SH-SY5Y (cell line): ENCODE measurements around the gene RNASEH2B.

Source experiments
- GATA2 ChIP-seq: IDR thresholded peaks from 2 replicates; pipeline ENCODE4 v1.6.1; 2011; ENCODE audit warnings: mild to moderate bottlenecking, low read depth, low read length
- GATA3 ChIP-seq: IDR thresholded peaks from 2 replicates; pipeline ENCODE4 v1.6.1; 2011; ENCODE audit warnings: low read depth, mild to moderate bottlenecking, low read length, moderate library complexity

The RNASEH2B gene

DNA sequence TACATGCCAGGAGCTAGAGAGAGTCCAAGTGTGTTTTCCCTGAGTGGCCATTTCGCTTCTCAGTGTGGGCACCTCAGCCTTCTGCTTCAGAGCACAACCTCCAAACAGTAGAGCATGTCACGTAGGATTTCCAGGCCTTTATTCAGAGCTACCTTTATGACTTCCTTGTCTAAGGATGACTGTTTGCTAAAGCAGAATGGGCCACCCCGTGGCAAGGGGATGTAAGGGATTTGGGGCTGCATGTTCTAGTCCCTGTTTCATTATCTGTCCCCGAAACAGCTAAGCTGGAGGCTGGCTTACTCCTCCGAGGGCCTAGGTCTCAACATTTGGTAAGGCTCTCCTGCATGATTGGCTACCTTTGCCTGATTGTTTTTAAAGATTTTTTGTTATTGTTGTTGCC lies 6.0 kb downstream of the RNASEH2B start:
- TF ChIP-seq GATA3 (no peak), GATA2 (no peak)

DNA sequence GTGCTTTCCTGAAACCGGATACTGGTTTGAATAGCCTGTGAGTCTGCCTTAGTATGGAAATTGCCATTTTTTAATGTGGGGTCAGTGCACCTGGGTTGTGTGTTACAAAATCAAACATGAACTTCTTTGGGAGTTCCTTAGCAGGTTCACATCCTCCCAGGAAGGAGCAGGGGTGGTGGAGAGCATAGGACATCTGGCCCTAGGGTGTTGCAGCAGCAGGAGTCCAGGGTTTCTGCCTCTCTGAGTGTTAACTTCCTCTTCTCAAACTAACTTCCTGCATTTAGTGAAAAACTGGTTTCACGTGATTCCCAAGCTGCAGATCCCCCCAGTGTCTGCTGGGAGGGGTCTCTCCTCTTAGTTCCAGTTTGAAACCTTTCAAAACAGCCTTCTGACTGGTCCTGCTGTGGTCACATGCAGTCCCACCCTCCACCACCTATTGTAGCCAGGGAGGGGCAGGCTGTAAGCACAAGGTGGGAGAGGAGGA lies 7.2 kb downstream of the RNASEH2B start:
- TF ChIP-seq GATA2 (no peak), GATA3 (no peak)

DNA sequence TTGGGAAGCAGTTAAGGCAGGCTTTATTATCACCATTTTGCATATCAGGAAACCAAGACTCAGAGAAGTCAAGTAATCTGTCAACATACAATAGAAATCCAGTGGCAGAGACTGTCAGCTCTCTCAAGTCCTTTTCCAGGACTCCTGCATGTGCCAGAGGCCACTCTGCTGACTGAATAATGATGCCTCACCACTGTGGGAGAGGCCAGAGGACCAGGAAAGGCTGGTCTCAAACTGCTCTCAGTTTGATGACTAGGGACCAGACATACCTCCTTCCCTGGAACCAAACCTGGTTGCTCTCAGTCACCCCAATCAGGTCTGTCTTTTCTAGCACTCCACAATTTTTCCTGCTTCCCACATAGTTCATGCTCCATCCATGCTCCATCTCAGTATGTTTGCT lies 8.0 kb downstream of the RNASEH2B start:
- TF ChIP-seq GATA2 (no peak), GATA3 (no peak)

DNA sequence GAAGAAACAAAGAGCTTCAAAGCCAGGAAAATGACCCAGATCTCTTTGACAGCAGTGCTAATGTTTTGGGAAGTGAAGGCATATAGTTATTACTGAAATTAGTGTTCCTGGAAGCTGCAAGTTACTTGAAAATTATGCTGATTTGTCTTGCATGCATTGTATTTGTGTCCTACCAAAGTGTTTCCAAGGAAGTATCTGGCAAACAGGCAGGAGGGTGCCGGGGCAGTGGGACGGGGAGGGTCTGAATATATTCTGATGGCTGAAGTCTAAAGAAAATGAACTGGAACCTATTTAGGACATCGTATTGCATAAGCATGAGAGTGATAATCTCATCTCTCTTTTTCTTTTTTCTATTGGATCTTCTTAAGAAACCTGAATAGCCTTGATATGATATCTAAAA lies 9.0 kb downstream of the RNASEH2B start:
- no peak for TF ChIP-seq GATA2
- TF ChIP-seq GATA3, result no peak

DNA sequence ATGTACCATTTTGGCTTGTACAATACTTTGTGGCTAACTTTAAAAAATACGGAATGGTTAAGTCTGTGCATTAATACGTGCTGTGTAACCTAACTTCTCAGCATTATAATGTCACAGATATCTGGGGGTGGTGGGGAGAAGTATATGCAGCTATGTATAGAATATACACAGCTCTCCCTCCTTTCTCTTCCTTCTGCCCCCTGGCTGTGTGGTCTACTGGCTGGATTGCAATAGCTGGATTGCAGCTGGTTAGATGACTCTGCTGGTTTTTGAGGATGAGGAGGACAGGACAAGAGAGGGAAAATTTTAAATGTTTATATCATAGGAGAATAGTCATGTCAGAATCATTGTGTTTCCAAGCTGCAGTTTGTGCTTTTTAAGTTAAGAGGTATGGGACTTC lies 9.7 kb downstream of the RNASEH2B start:
- no peak for TF ChIP-seq GATA3
- no peak for TF ChIP-seq GATA2

DNA sequence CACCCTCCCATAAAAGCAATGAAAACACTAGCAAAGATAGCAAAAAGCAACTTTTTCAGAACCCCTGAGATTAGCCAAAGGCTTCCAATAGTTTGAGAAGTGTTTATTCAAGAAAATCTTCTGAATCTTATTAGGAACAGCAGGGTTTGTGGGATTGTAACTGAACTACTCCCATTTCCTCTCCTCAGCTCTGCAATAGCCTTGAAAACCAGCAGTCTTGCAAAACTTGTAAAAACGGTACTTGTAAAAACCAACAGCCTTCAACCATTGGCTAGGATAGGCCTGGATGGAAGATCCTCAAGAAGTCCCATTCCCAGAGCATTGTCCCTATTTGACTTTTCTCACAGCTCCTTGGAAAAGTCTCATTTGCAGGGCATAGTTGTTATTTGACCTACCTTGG lies 12.1 kb downstream of the RNASEH2B start:
- TF ChIP-seq GATA2 (no peak), GATA3 (no peak)

DNA sequence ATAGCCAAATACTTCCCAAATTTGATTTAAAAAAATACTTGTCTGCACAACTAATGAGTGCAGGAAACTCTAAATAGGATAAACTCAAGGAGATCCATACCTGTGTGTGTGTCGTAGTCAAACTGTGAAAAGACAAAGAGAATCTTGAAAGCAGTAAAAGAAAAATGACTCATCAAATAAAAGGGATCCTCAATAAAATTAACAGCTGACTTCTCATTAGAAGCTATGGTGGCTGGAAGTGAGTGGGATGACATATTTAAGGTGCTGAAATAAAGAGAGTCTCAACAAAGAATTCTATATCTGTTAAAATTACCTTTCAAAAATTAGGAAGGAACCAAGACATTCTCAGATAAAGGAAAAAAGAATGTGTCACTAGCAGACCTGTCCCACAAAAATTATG lies 13.7 kb downstream of the RNASEH2B start:
- TF ChIP-seq GATA3 (no peak), GATA2 (no peak)

DNA sequence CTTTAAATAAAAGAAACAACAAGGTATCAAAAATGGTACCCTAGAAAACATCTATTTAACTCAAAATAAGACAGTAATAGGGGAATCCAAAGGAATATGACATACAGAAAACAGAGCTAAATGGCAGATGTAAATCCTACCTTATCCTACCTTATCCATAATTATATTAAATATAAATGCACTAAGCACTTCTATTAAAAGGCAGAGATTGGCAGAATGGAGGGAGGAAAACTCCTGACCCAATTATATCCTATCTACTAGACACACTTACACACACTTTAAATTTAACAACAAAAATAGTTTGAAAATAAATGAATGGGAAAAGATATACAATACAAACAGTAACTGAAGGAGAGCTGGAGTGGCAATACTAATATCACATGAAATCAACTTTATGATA lies 14.4 kb downstream of the RNASEH2B start:
- TF ChIP-seq GATA2, result no peak

DNA sequence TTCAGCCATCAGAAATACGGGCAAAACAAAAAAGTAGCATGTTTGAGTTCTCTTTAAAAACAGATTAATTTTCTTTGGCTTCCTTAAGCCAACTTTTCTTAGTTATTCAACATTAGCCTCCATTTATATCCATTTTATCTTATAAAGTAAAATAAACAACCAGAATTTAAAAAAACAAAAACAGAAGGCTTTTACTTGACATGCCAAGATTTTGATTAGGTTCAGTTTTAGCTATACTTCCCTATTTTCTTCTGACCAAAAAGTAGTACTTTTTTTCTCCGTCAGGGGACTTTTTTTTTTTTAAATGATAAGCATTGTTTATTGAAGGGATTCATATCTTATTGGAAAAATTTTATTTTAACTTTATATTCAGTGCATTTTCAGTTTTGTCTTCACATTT lies 18.1 kb downstream of the RNASEH2B start:
- TF ChIP-seq GATA2, result no peak
- no peak for TF ChIP-seq GATA3

DNA sequence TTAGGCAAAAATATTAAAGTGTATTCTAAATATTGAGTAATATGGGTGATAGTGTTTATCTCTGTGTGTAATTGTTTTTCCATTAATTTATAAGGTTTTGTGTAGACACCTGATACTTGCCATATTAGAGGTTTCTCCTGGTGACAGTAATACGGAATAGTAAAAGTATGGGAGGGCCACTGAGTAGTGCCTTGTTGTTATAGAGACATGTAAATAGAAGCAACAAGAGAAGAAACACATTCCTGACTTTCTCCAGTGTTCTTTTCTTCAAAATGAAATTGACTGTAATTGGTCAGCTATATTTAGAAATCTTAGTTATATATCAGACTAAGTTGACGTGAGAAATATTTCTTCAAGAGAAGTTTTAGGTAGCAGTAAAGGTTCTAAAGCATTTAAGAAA lies 18.5 kb downstream of the RNASEH2B start:
- TF ChIP-seq GATA2 (no peak), GATA3 (no peak)

DNA sequence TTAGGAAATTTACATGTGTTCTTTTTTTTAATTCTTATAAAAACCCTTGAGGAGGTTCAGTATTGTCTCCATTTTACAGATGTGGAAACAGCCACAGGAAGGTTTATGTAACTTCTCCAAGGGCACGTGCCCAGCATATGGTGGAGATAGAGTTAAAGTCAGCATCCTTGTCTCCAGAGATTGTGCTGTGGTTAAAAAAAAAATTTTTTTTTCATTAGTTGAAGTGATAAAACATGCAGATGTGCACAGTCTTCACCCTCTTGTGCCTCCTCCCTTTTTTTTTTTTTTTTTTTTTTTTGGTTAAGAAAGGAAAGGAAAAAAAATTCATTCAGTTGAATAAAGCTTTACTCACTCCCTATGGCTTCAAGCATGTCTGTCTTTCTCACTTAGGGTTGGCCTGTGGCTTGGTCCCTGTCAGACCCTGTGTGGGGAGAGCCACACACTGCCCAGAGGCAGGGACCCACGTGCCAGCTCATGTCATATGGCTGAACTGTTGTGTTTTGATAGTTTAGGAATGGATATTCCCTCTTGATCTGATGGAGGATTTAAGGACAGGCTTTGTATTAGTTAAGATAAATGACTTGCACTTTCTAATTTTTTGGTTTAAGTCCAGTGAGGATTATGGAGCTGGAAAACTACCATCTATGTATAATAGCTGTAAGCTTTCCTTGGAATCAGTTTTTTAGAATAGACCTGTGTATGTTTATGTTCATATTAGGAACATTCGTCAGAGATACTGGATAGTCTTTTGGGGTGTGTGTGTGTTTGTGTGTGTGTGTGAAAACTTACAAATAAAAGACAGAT lies 19.3 kb downstream of the RNASEH2B start:
- TF ChIP-seq GATA2 (no peak), GATA3 (no peak)

DNA sequence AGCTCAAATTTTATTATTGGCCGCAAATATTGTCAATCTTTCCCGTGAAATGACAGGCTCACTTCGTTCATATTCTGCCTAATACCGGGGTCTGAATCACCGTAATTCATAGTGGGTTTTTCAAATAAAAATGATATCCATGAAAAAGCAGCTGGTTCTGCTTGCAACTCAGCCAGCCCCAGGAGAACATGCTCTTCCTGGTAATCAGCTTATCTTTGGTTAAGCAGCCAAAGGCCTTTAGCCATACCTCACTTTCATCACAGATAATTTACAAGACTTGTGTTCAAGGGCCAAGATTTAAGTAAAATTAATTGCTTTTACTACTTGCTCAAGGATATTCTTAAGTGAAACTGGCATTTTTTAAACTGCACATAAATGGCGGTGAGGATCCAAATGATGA lies 22.5 kb downstream of the RNASEH2B start:
- TF ChIP-seq GATA2, result no peak
- no peak for TF ChIP-seq GATA3

DNA sequence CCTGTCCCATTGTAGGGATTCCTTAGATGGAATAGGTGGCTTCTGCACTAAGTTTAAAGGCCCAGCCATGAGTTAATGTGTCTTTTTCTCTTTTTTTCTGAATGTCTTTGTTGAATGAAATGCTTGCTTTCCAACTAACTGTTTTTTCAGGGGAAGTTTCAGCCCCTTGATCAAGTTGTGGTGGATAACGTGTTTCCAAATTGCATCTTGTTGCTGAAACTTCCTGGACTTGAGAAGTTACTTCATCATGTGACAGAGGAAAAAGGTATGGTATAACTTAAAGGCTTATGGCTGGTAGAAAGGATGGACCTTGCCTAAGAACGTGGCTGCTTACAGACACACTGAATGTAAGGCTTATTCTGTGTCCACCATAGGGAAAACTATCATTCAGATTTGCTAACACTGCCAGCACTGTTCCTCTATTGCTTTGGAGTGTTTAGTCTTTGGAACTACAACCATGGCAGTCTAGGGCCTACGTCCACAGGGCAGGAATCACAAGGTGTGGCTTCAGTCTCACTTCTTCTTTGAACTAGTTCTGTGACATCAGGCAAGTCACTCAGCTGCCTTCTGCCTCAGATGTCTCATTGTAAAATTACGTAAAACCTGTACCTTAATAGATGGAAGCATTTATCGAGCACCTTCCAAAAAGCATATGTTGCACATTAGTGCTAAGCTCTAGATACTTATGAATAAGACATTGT lies 25.3 kb downstream of the RNASEH2B start:
- TF ChIP-seq GATA3 (no peak), GATA2 (no peak)

DNA sequence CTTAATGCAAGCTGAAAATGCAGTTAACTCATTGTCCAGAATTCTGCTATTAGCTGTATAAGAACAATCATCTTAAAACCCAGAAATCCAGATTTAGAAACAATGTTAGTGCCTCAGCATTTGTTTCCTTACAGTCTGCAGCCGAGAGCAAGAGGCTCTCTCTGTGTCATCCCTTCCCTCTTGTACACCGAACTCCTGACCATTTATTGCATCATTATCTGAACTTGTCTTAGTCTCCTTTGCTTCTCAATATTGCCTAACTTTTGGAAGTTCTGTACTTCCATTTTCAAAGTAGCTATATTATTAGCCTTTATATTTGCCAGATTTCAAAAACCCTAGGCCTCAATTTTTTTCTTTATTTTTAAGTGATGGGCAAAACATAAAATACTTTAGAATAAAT lies 27.1 kb downstream of the RNASEH2B start:
- no peak for TF ChIP-seq GATA2
- no peak for TF ChIP-seq GATA3

DNA sequence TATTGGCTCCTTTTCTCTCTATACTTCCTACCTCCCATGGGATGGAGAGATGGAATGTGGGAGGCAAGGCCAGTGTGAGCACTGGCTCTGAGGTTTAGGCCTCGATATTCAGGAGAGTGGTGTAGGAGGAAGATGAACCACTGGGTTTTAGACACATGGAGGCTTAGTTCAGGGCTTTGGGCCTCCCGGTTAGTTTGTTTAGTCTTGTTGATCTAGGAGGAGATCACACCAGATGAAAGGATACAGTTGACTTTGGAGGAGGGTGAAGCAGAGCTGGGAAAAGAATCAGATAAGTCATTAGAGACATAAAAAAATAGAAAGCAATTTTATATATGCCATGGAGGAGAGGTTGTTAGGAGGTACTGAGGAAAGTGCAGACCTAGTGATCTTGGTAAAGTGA lies 30.9 kb downstream of the RNASEH2B start:
- TF ChIP-seq GATA2 (no peak), GATA3 (no peak)
